GM13977 (cell line): ENCODE results near the gene GSTT4.

Experiments
- DNase-seq: peaks from one replicate; pipeline ENCODE4 v3.0.0; 2012; ENCODE audit warnings: low spot score
- in situ Hi-C: fragments of 300-500 bp; cut with MboI; formaldehyde crosslinking; loops from one replicate; pipeline ENCODE4 v1.12.0; 2022; ENCODE audit warnings: low sequenced_read_pairs, low pct_unique_long_range_greater_than_20kb, mixed read lengths, inconsistent platforms; ENCODE audit not compliant: unreplicated experiment
- TF ChIP-seq, protein P1 (sequence below): IDR thresholded peaks from 2 replicates; pipeline ENCODE4 v1.5.1; 2012; ENCODE audit warnings: mild to moderate bottlenecking, control low read depth; ENCODE audit not compliant: insufficient read depth; ENCODE audit errors: extremely low read depth, missing control alignments

GSTT4 gene

DNA sequence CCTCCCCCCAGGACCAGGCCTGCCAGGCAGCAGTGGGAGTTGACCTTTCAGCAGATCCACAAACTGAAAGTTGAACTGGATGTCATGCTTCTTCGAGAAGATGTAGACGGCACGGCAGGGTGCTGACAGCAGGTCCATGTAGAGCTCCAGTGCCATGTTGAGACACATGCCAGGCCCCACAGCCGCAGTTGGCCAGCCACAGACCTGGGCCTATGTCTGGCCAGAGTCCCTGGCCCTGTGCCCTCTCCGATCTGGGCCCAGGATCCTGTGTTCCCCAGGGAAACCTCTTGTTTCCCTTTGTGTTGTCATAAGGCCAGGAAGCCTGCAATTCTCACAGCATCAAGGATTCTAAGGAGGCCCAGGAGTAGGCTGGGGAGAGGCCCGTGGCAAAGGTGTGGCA is at the start of gene GSTT4:
Gene GSTT4 (minus strand): TSS at position 253 of the 400 bp plus-strand sequence. CDS start 97 bp downstream, at position 156.
- in situ Hi-C loops = no loop called here
- DNase-seq = peak; percentile 22

DNA sequence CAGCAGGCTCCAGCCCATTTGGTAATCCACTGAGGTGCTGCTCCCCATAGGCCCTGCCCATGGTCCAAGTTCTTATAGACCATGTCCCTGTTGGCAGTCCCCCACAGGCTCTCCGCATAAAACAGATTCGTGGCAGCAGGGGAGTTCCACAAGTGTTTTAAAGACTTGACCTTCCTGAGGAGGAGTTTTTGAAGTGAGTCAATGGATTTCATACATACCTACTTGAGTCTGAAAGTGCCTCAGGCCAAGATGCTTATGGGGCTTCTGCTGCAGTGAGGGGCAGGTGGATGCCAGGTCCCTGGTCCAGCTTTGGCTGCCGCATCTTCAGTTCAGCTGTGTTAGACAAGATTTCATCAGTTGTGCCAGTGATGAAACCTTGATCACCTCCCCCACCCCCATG is 49.1 kb upstream of the GSTT4 start:
- in situ Hi-C loops = no loop called here
- TF ChIP-seq, protein P1, sequence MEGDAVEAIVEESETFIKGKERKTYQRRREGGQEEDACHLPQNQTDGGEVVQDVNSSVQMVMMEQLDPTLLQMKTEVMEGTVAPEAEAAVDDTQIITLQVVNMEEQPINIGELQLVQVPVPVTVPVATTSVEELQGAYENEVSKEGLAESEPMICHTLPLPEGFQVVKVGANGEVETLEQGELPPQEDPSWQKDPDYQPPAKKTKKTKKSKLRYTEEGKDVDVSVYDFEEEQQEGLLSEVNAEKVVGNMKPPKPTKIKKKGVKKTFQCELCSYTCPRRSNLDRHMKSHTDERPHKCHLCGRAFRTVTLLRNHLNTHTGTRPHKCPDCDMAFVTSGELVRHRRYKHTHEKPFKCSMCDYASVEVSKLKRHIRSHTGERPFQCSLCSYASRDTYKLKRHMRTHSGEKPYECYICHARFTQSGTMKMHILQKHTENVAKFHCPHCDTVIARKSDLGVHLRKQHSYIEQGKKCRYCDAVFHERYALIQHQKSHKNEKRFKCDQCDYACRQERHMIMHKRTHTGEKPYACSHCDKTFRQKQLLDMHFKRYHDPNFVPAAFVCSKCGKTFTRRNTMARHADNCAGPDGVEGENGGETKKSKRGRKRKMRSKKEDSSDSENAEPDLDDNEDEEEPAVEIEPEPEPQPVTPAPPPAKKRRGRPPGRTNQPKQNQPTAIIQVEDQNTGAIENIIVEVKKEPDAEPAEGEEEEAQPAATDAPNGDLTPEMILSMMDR = no peak
- DNase-seq = no peak

More for the DNA sequence above, at the start of gene GSTT4:
- TF ChIP-seq, protein P1 = no peak

- DNase-seq = no peak
These were observed 48.4 kb upstream of the GSTT4 start for GRCh38 chr22:24053481-24054226.

DNA sequence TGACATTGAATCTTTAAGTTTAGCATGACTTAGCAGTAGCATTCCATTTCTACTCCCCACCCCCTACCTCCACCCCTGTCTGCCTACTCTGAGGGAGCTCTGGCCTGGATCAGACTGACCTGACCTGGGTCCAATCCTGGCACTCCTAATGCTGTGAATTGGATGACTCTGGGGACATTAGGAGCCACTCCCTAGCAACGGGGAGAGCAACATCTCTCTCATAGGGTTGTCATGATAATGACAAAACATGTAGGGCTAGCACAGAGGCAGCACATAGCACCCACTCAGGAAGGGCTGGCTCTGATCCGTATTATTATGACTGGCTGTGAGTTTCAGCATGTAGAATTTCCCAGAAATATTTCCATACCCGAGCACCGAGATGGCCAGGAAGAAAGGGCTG is 46.3 kb upstream of the GSTT4 start:
- TF ChIP-seq, protein P1 = no peak
- no peak for DNase-seq
- in situ Hi-C loops = no loop called here

More at GRCh38 chr22:24053481-24054226, 48.4 kb upstream of the GSTT4 start:
- TF ChIP-seq, protein P1 = no peak
- in situ Hi-C loops = no loop called here

GRCh38 chr22:24051028-24051427 is 45.8 kb upstream of the GSTT4 start:
- in situ Hi-C loops = no loop called here
- TF ChIP-seq, protein P1 = no peak
- DNase-seq = no peak

- in situ Hi-C loops = no loop called here
- no peak for DNase-seq
- TF ChIP-seq, protein P1 = no peak
These were observed 44.7 kb upstream of the GSTT4 start for GRCh38 chr22:24049978-24050377.

DNA sequence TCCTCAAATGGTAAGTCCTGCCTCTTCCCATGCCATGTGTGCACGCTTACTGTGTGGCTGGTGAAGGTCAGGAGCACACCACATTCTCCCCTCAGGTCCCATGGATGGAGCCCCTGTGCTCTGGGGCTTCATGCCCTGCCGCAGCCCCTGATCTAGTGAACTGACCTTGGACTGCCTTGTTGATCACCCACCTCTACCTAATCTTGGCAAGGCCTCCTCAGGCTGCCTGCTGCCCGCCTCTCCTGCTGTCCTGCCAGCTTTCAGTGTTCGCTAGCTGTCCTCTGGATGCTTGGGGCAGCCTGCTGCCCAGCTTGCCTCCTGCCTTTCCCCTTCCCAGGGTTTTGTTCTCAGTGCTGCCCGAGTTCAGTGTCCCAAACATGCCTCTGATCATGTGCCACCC is 44.0 kb upstream of the GSTT4 start:
- DNase-seq = no peak
- in situ Hi-C loops = no loop called here
- TF ChIP-seq, protein P1 = no peak
